Neural cell (in vitro differentiated cells): Measurements from ENCODE around the gene DOK6. TPM values are rescaled to one million over a fixed set of nuclear protein-coding genes. Genes with fewer than 3 reads are reported as not detected.

Experiments used
- H2AFZ ChIP-seq: fragments of 200-600, 300-800 bp; sonication (generic), shearing (Covaris generic); 2 replicates; pipeline ENCODE4 v1.6.0; 2014; ENCODE audit warnings: low read depth, mild to moderate bottlenecking, antibody characterized with exemption, low read length, moderate library complexity
- H3F3A ChIP-seq: fragments of 200-600 bp; shearing (Covaris generic); 2 replicates; pipeline ENCODE4 v1.6.1; 2016; ENCODE audit warnings: mild to moderate bottlenecking, moderate library complexity, mixed read lengths, antibody characterized with exemption, low read length; ENCODE audit not compliant: insufficient read depth, poor library complexity, severe bottlenecking
- H3K27ac ChIP-seq: fragments of 200-600, 300-800 bp; sonication (generic), shearing (Covaris generic); 2 replicates; pipeline ENCODE4 v1.5.1; 2014; ENCODE audit warnings: mild to moderate bottlenecking, low read length, moderate library complexity
- H3K27me3 ChIP-seq: fragments of 300-800, 200-600 bp; sonication (generic), shearing (Covaris generic); 2 replicates; pipeline ENCODE4 v1.6.0; 2014; ENCODE audit warnings: mild to moderate bottlenecking, low read depth, low read length, moderate library complexity; ENCODE audit not compliant: insufficient read depth
- H3K36me3 ChIP-seq: fragments of 300-800, 200-600 bp; sonication (generic), shearing (Covaris generic); 2 replicates; pipeline ENCODE4 v1.5.1; 2014; ENCODE audit warnings: mild to moderate bottlenecking, antibody characterized with exemption, low read length, moderate library complexity; ENCODE audit not compliant: insufficient read depth
- H3K4me2 ChIP-seq: fragments of 300-800, 200-600 bp; sonication (generic), shearing (Covaris generic); 2 replicates; pipeline ENCODE4 v1.6.0; 2014; ENCODE audit warnings: mild to moderate bottlenecking, low read length
- H3K4me3 ChIP-seq: fragments of 300-800, 200-600 bp; sonication (generic), shearing (Covaris generic); 2 replicates; pipeline ENCODE4 v1.5.1; 2014; ENCODE audit warnings: mild to moderate bottlenecking, low read length, moderate library complexity
- H3K79me2 ChIP-seq: fragments of 200-600 bp; shearing (Covaris generic); replicated peaks from 2 replicates; pipeline ENCODE4 v1.6.0; 2014; ENCODE audit warnings: mild to moderate bottlenecking, low read length, moderate library complexity; ENCODE audit not compliant: insufficient read depth
- H3K9ac ChIP-seq: fragments of 300-800, 200-600 bp; sonication (generic), shearing (Covaris generic); 2 replicates; pipeline ENCODE4 v1.6.1; 2016; ENCODE audit warnings: mild to moderate bottlenecking, low read length, mixed read lengths
- H3K9me2 ChIP-seq: fragments of 200-600 bp; shearing (Covaris generic); 2 replicates; pipeline ENCODE4 v1.6.1; 2016; ENCODE audit warnings: mild to moderate bottlenecking, low read length, mixed read lengths; ENCODE audit not compliant: insufficient read depth
- H3K9me3 ChIP-seq: fragments of 200-600, 300-800 bp; sonication (generic), shearing (Covaris generic); 2 replicates; pipeline ENCODE4 v1.6.1; 2016; ENCODE audit warnings: mild to moderate bottlenecking, mixed run types, low read length, moderate library complexity, mixed read lengths
- H4K20me1 ChIP-seq: fragments of 200-600 bp; shearing (Covaris generic); 2 replicates; pipeline ENCODE4 v1.6.1; 2016; ENCODE audit warnings: mild to moderate bottlenecking, mixed run types; ENCODE audit not compliant: insufficient read depth
- CTCF ChIP-seq: fragments of 450-650 bp; IDR thresholded peaks from 2 replicates; pipeline ENCODE4 v1.5.1; 2014; ENCODE audit warnings: antibody characterized with exemption, mild to moderate bottlenecking, moderate library complexity; ENCODE audit not compliant: poor library complexity, severe bottlenecking
- EP300 ChIP-seq: fragments of 450-650 bp; conservative IDR thresholded peaks from 2 replicates; pipeline ENCODE4 v1.6.1; 2014; ENCODE audit warnings: antibody characterized with exemption, mild to moderate bottlenecking, moderate library complexity; ENCODE audit not compliant: poor library complexity, severe bottlenecking
- EZH2 ChIP-seq: fragments of 200-600, 300-800 bp; shearing (Covaris generic), sonication (generic); IDR thresholded peaks from 2 replicates; pipeline ENCODE4 v1.6.1; 2014; ENCODE audit warnings: antibody characterized with exemption, low read length, borderline replicate concordance, mild to moderate bottlenecking; ENCODE audit not compliant: insufficient read depth, poor library complexity, severe bottlenecking
- MXI1 ChIP-seq: fragments of 450-650 bp; conservative IDR thresholded peaks from 2 replicates; pipeline ENCODE4 v1.6.1; 2014; ENCODE audit warnings: antibody characterized with exemption, mild to moderate bottlenecking; ENCODE audit not compliant: poor library complexity, severe bottlenecking
- POLR2AphosphoS5 ChIP-seq: IDR thresholded peaks from 2 replicates; pipeline ENCODE4 v1.6.1; 2012
- RAD21 ChIP-seq: fragments of 450-650 bp; conservative IDR thresholded peaks from 2 replicates; pipeline ENCODE4 v1.6.1; 2014; ENCODE audit warnings: antibody characterized with exemption, mild to moderate bottlenecking, moderate library complexity
- REST ChIP-seq: IDR thresholded peaks from 2 replicates; pipeline ENCODE4 v1.6.1; 2012; ENCODE audit warnings: borderline replicate concordance
- SMC3 ChIP-seq: fragments of 450-650 bp; conservative IDR thresholded peaks from 2 replicates; pipeline ENCODE4 v1.6.1; 2014; ENCODE audit warnings: antibody characterized with exemption, mild to moderate bottlenecking, moderate library complexity; ENCODE audit not compliant: poor library complexity
- TAF1 ChIP-seq: IDR thresholded peaks from 2 replicates; pipeline ENCODE4 v1.6.1; 2012; ENCODE audit warnings: low read depth
- polyA plus RNA-seq: library from polyadenylated mRNA; depleted of rRNA; stranded (reverse); fragments of >200 nt; gene quantifications from 2 replicates; pipeline ENCODE4 v1.2.3, GENCODE V29; 2014

The DOK6 gene
- polyA plus RNA-seq, 1 donor from 2014 or later = 9.7 TPM

- TF ChIP-seq EZH2 = no peak
- TF ChIP-seq POLR2AphosphoS5 = no peak
- TF ChIP-seq RAD21 = no peak
- TF ChIP-seq EP300 = no peak
- TF ChIP-seq REST = no peak
- TF ChIP-seq TAF1 = no peak
- TF ChIP-seq SMC3 = no peak
- no peak for TF ChIP-seq CTCF
- no peak for TF ChIP-seq MXI1
- Histone ChIP-seq H3K27ac (no peak overlapping the region), H2AFZ (no peak overlapping the region), H3K27me3 (no peaks in the 10 kb centered on the region), H3K79me2 (no peaks in the 10 kb centered on the region), H3K9me2 (no peaks in the 10 kb centered on the region), H3K36me3 (peaks cover 6% of the 10 kb centered on the region), H3K9ac (no peak overlapping the region), H3K9me3 (peaks cover 4% of the 10 kb centered on the region), H3K4me3 (no peak overlapping the region), H3K4me2 (no peak overlapping the region), H4K20me1 (no peaks in the 10 kb centered on the region), H3F3A (no peaks in the 10 kb centered on the region)
Observed at GRCh38 chr18:69564602-69565001, 163.9 kb downstream of the DOK6 start.

- H3K36me3 ChIP-seq = peaks cover 6% of the 10 kb centered on the region
- no peaks in the 10 kb centered on the region for H3K9me2 ChIP-seq
Observed at GRCh38 chr18:69567813-69568488, 167.3 kb downstream of the DOK6 start.

More at GRCh38 chr18:69567813-69568488, 167.3 kb downstream of the DOK6 start:
- Histone ChIP-seq H2AFZ (no peak overlapping the region), H4K20me1 (no peaks in the 10 kb centered on the region), H3K9ac (no peak overlapping the region), H3F3A (no peaks in the 10 kb centered on the region), H3K27ac (no peak overlapping the region), H3K27me3 (no peaks in the 10 kb centered on the region), H3K79me2 (no peaks in the 10 kb centered on the region), H3K4me2 (no peak overlapping the region), H3K4me3 (no peak overlapping the region), H3K9me3 (peaks cover 4% of the 10 kb centered on the region)
- TF ChIP-seq TAF1 = no peak
- no peak for TF ChIP-seq EP300
- no peak for TF ChIP-seq MXI1
- TF ChIP-seq RAD21 = no peak
- TF ChIP-seq CTCF = no peak
- TF ChIP-seq SMC3 = no peak
- no peak for TF ChIP-seq POLR2AphosphoS5
- no peak for TF ChIP-seq EZH2
- no peak for TF ChIP-seq REST
